GM23338 (cell line): Measurements from ENCODE around the gene RHOV. TPM values are rescaled to one million over a fixed set of nuclear protein-coding genes. Genes with fewer than 3 reads are reported as not detected.
A peak's percentile ranks its signal among the peaks of the same experiment; 100 is the strongest.

Source experiments
- ATAC-seq: fragments of 200-7000 bp; cut with Tn5 transposase; 3 replicates; pipeline ENCODE4 v1.9.1; 2020
- DNase-seq: peaks from one replicate; pipeline ENCODE4 v3.0.0-alpha.2; 2015; ENCODE audit warnings: low spot score
- H2AFZ ChIP-seq: fragments of 200-600 bp; sonication (generic); 2 replicates; pipeline ENCODE4 v1.8.0; 2016; ENCODE audit warnings: antibody characterized with exemption, mild to moderate bottlenecking, moderate library complexity
- H3F3A ChIP-seq: fragments of 200-600 bp; sonication (generic); replicated peaks from 2 replicates; pipeline ENCODE4 v1.8.0; 2017; ENCODE audit warnings: antibody characterized with exemption, mixed run types, low read depth
- H3K27ac ChIP-seq: fragments of 200-600 bp; sonication (generic); 2 replicates; pipeline ENCODE4 v1.6.1; 2016; ENCODE audit warnings: low read depth
- H3K27me3 ChIP-seq: fragments of 200-600 bp; sonication (generic); 2 replicates; pipeline ENCODE4 v1.8.0; 2016; ENCODE audit warnings: mild to moderate bottlenecking, mixed run types, moderate library complexity; ENCODE audit not compliant: insufficient read depth
- H3K36me3 ChIP-seq: fragments of 200-600 bp; sonication (generic); 2 replicates; pipeline ENCODE4 v1.8.0; 2016; ENCODE audit warnings: mild to moderate bottlenecking; ENCODE audit not compliant: insufficient read depth
- H3K4me1 ChIP-seq: fragments of 200-600 bp; sonication (generic); 2 replicates; pipeline ENCODE4 v1.8.0; 2016; ENCODE audit warnings: mild to moderate bottlenecking, moderate library complexity; ENCODE audit not compliant: insufficient read depth
- H3K4me2 ChIP-seq: fragments of 200-600 bp; sonication (generic); 2 replicates; pipeline ENCODE4 v1.7.1; 2017; ENCODE audit warnings: mixed run types
- H3K4me3 ChIP-seq: fragments of 200-600 bp; sonication (generic); 2 replicates; pipeline ENCODE4 v1.6.1; 2016; ENCODE audit warnings: mixed run types
- H3K79me2 ChIP-seq: fragments of 200-600 bp; sonication (generic); replicated peaks from 2 replicates; pipeline ENCODE4 v1.8.0; 2017; ENCODE audit warnings: mild to moderate bottlenecking; ENCODE audit not compliant: insufficient read depth
- H3K9me2 ChIP-seq: fragments of 200-600 bp; sonication (generic); 2 replicates; pipeline ENCODE4 v1.8.0; 2017; ENCODE audit not compliant: insufficient read depth
- H4K20me1 ChIP-seq: fragments of 200-600 bp; sonication (generic); replicated peaks from 2 replicates; pipeline ENCODE4 v1.8.0; 2017; ENCODE audit warnings: mild to moderate bottlenecking; ENCODE audit not compliant: insufficient read depth
- H3K27ac Mint-ChIP-seq: 2 replicates; pipeline ENCODE4 v1.8.0; 2020; ENCODE audit warnings: inconsistent platforms, mild to moderate bottlenecking, moderate library complexity, mixed read lengths
- H3K27me3 Mint-ChIP-seq: 3 replicates; pipeline ENCODE4 v1.8.0; 2022; ENCODE audit warnings: low read depth, mild to moderate bottlenecking, moderate library complexity, mixed read lengths, inconsistent platforms; ENCODE audit not compliant: insufficient read depth, poor library complexity
- H3K36me3 Mint-ChIP-seq: 3 replicates; pipeline ENCODE4 v1.8.0; 2021; ENCODE audit warnings: low read depth, mild to moderate bottlenecking, inconsistent platforms, moderate library complexity, mixed read lengths
- H3K4me1 Mint-ChIP-seq: 3 replicates; pipeline ENCODE4 v1.8.0; 2020; ENCODE audit warnings: mild to moderate bottlenecking, inconsistent platforms, mixed read lengths
- H3K4me3 Mint-ChIP-seq: 3 replicates; pipeline ENCODE4 v1.8.0; 2021; ENCODE audit warnings: moderate library complexity, mild to moderate bottlenecking, inconsistent platforms, mixed read lengths
- H3K9me3 Mint-ChIP-seq: 3 replicates; pipeline ENCODE4 v1.8.0; 2020; ENCODE audit warnings: moderate library complexity, mild to moderate bottlenecking, inconsistent platforms, mixed read lengths
- POLR2AphosphoS5 ChIP-seq: IDR thresholded peaks from 2 replicates; pipeline ENCODE4 v1.6.1; 2016; ENCODE audit warnings: antibody characterized with exemption, low read depth
- ZNF114 ChIP-seq: fragments of 250-450 bp; sonication (Bioruptor Pico); IDR thresholded peaks from 2 replicates; pipeline ENCODE4 v1.5.0; 2020; ENCODE audit warnings: mild to moderate bottlenecking, moderate library complexity
- polyA plus RNA-seq: library from polyadenylated mRNA; unstranded; fragments of >200 nt; fragmentation: Nextera tagmentation; extraction: Ambion mirVana; gene quantifications from 2 replicates; pipeline ENCODE4 v1.2.1, GENCODE V29; 2016
- total RNA-seq: library from RNA; depleted of rRNA; stranded (reverse); fragments of >200 nt; shearing (Covaris generic); gene quantifications from 2 replicates; pipeline ENCODE4 v1.2.3, GENCODE V29; 2014
- TF ChIP-seq, protein P1 (sequence below): IDR thresholded peaks from one replicate; pipeline ENCODE4 v1.6.1; 2018; ENCODE audit warnings: antibody characterized with exemption; ENCODE audit not compliant: unreplicated experiment
- TF ChIP-seq, protein P2 (sequence below): IDR thresholded peaks from 2 replicates; pipeline ENCODE4 v1.6.1; 2016; ENCODE audit warnings: antibody characterized with exemption
- TF ChIP-seq, protein P3 (sequence below), 2 experiments: fragments of 200-600 bp in 1 of 2; sonication (generic) in 1 of 2; conservative IDR thresholded peaks; 2 replicates each; pipeline versions ENCODE4 v1.5.1 to v1.6.1; 2016 to 2017; ENCODE audit warnings: antibody characterized with exemption in 2 of 2, low read depth in 2 of 2, mild to moderate bottlenecking in 2 of 2, moderate library complexity in 1 of 2

Gene RHOV
- total and polyA plus RNA-seq, 2 experiments from 2014 or later: 4.4 to 4.7 TPM

DNA sequence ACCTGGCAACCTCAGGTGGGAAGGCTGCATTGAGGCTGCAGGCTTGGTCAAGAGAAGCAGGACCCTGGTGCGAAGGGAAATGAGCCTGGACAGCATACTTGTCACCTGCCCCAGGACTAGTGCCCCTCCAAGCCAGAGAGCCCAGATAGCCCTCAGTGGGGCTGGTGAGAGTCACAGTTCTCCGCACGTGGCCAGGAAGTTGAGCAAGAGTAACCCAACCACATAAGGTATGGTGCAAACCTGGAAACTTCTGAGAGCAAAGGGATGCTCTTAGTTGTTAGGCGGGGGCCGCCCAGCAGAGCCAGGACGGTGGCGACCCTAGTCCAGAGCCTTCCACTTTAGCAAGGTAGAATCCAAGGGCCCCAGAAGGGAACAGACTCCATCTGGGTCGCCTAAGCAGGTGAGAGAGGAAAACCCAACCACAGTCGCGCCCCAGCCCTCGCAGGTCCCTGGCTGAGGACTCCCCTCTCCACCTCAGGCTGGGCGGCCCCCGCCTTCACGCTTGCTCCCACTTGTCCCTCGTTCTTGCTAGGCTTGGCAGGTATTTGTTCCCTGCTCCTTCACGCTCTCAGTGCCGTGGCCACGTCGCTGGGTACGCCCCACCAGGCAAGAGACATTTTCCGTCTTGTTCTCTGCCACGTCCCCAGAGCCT lies 19.1 kb upstream of the RHOV start:
- peak overlapping the region; percentile 100 for H2AFZ ChIP-seq
- ATAC-seq: no peak

DNA sequence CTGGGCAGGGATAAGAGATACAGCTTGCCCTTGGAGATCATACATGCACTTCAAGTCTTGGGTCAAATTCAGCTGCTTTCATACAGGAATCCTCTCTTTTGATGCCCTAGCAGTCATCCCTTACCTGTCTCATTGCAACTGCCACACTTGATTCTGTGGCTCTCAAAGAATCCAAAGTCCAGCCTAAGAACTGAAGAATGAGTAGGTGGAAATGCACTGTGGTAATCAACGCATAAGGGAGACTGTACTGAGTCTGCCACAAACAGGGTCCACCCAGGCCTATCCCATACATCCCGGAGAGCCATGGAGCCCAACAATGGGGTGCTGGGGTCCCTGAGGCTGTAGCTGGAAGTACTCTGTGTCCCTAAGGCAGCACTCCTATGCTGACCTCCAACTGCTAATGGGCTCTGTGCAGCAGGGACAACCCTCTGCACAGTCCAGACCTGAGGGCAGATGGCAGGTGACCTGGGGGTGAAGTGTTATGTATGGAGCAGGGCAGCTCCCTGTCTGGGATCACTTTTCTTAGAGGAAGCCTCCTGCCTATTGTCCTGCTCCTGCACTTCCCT lies 18.5 kb upstream of the RHOV start:
- H3K4me3 Mint-ChIP-seq: no peak overlapping the region; the same call in 2 of the 3 replicates

More for the DNA sequence above, 19.1 kb upstream of the RHOV start:
- no peak for TF ChIP-seq POLR2AphosphoS5
- TF ChIP-seq, protein P1, sequence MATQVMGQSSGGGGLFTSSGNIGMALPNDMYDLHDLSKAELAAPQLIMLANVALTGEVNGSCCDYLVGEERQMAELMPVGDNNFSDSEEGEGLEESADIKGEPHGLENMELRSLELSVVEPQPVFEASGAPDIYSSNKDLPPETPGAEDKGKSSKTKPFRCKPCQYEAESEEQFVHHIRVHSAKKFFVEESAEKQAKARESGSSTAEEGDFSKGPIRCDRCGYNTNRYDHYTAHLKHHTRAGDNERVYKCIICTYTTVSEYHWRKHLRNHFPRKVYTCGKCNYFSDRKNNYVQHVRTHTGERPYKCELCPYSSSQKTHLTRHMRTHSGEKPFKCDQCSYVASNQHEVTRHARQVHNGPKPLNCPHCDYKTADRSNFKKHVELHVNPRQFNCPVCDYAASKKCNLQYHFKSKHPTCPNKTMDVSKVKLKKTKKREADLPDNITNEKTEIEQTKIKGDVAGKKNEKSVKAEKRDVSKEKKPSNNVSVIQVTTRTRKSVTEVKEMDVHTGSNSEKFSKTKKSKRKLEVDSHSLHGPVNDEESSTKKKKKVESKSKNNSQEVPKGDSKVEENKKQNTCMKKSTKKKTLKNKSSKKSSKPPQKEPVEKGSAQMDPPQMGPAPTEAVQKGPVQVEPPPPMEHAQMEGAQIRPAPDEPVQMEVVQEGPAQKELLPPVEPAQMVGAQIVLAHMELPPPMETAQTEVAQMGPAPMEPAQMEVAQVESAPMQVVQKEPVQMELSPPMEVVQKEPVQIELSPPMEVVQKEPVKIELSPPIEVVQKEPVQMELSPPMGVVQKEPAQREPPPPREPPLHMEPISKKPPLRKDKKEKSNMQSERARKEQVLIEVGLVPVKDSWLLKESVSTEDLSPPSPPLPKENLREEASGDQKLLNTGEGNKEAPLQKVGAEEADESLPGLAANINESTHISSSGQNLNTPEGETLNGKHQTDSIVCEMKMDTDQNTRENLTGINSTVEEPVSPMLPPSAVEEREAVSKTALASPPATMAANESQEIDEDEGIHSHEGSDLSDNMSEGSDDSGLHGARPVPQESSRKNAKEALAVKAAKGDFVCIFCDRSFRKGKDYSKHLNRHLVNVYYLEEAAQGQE: no peak
- TF ChIP-seq, protein P2, sequence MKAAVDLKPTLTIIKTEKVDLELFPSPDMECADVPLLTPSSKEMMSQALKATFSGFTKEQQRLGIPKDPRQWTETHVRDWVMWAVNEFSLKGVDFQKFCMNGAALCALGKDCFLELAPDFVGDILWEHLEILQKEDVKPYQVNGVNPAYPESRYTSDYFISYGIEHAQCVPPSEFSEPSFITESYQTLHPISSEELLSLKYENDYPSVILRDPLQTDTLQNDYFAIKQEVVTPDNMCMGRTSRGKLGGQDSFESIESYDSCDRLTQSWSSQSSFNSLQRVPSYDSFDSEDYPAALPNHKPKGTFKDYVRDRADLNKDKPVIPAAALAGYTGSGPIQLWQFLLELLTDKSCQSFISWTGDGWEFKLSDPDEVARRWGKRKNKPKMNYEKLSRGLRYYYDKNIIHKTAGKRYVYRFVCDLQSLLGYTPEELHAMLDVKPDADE: no peak
- no peaks in the 10 kb centered on the region for H3K9me2 ChIP-seq
- H3K27ac Mint-ChIP-seq: no peak overlapping the region; the same call in 1 of the 2 replicates
- no peaks in the 10 kb centered on the region; the same call in none of the 2 replicates for H4K20me1 ChIP-seq
- no peaks in the 10 kb centered on the region; the same call in 2 of the 3 replicates for H3K9me3 Mint-ChIP-seq
- peak overlapping the region; percentile 94 for H3K4me3 Mint-ChIP-seq
- H3K36me3 Mint-ChIP-seq: peaks cover 29% of the 10 kb centered on the region
- peak overlapping the region; percentile 91 for H3K4me3 ChIP-seq
- 0 out of 2 replicates have a peak, but pooled peaks cover 4% of the 10 kb centered on the region for H3K4me1 ChIP-seq
- H3K4me1 Mint-ChIP-seq: peaks cover 9% of the 10 kb centered on the region
- H3K36me3 ChIP-seq: peaks cover 14% of the 10 kb centered on the region
- DNase-seq: no peak
- peak overlapping the region; percentile 99 for H3K4me2 ChIP-seq
- peaks cover 7% of the 10 kb centered on the region; the same call in 1 of the 2 replicates for H3K27me3 ChIP-seq
- H3K79me2 ChIP-seq: peaks cover 25% of the 10 kb centered on the region
- no peak overlapping the region for H3K27ac ChIP-seq
- no peaks in the 10 kb centered on the region; the same call in 1 of the 2 replicates for H3F3A ChIP-seq
- H3K27me3 Mint-ChIP-seq: peaks cover 21% of the 10 kb centered on the region

More for the DNA sequence above, 18.5 kb upstream of the RHOV start:
- no peaks in the 10 kb centered on the region; the same call in none of the 2 replicates for H4K20me1 ChIP-seq
- Mint-ChIP-seq H3K27me3 (peaks cover 19% of the 10 kb centered on the region), H3K27ac (no peak overlapping the region), H3K9me3 (no peaks in the 10 kb centered on the region; the same call in 2 of the 3 replicates), H3K36me3 (peaks cover 23% of the 10 kb centered on the region), H3K4me1 (peaks cover 9% of the 10 kb centered on the region)
- TF ChIP-seq, protein P2: no peak
- no peak for TF ChIP-seq ZNF114
- TF ChIP-seq, protein P3, sequence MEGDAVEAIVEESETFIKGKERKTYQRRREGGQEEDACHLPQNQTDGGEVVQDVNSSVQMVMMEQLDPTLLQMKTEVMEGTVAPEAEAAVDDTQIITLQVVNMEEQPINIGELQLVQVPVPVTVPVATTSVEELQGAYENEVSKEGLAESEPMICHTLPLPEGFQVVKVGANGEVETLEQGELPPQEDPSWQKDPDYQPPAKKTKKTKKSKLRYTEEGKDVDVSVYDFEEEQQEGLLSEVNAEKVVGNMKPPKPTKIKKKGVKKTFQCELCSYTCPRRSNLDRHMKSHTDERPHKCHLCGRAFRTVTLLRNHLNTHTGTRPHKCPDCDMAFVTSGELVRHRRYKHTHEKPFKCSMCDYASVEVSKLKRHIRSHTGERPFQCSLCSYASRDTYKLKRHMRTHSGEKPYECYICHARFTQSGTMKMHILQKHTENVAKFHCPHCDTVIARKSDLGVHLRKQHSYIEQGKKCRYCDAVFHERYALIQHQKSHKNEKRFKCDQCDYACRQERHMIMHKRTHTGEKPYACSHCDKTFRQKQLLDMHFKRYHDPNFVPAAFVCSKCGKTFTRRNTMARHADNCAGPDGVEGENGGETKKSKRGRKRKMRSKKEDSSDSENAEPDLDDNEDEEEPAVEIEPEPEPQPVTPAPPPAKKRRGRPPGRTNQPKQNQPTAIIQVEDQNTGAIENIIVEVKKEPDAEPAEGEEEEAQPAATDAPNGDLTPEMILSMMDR (conservative IDR thresholded peaks at IDR 0.05; ENCODE audit: low read depth in 2 of 2): no peak
- no peak overlapping the region for H3K27ac ChIP-seq
- H3K9me2 ChIP-seq: no peaks in the 10 kb centered on the region
- 0 out of 2 replicates have a peak, but pooled peaks cover 4% of the 10 kb centered on the region for H3K4me1 ChIP-seq
- no peak overlapping the region for H3K4me3 ChIP-seq
- H3K27me3 ChIP-seq: peaks cover 7% of the 10 kb centered on the region; the same call in 1 of the 2 replicates
- peaks cover 23% of the 10 kb centered on the region for H3K79me2 ChIP-seq
- peak overlapping the region; percentile 100; the same call in 1 of the 2 replicates for H2AFZ ChIP-seq
- DNase-seq (no peak), ATAC-seq (no peak)
- peaks cover 12% of the 10 kb centered on the region for H3K36me3 ChIP-seq
- no peak overlapping the region for H3K4me2 ChIP-seq
- no peaks in the 10 kb centered on the region; the same call in 1 of the 2 replicates for H3F3A ChIP-seq
